UCSD-AML1 (cell line): ENCODE measurements around the gene TPM1.

Experiments used
- DNase-seq: peaks from one replicate; lab custom pipeline; 2025; ENCODE audit not compliant: unreplicated experiment; lab: John Stamatoyannopoulos, UW

TPM1 gene

DNA sequence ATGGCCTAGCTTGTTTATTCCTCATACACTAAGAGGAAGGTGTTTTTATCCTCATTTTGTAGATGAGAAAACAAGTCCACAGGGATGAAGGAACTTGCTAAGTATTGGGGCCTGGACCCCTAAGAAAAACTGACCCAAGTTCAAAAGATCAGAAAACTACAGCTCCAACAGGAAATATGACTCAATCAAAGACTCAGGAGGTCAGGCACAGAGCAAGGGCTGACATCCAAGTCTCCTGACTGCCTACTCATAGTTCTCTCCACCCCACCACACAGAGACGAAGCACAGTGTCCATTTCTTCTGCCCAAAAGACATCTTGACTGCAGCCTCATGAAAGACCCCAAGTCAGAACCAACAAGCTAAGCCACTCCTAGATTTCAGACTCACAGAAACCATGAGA lies 26.9 kb upstream of the TPM1 start:
- no peak for DNase-seq

DNA sequence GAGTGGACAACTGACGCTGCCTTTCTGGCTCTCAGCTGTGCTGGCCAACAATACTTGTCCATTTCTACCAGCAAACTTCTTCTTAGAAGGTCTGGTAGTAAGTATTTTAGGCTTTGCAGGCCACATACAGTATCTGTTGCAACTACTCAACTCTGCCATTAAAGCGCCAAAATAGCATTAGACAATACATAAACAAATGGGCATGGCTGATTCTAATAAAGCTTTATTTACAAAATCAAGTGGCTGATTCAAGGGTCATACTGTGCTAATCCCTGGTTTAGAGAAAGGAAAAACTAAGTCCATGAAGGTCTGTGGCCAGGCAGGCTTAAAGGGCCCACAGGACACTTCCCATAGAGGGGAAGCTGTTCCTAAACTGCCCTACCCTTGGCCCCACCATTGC lies 26.3 kb upstream of the TPM1 start:
- DNase-seq = no peak

DNA sequence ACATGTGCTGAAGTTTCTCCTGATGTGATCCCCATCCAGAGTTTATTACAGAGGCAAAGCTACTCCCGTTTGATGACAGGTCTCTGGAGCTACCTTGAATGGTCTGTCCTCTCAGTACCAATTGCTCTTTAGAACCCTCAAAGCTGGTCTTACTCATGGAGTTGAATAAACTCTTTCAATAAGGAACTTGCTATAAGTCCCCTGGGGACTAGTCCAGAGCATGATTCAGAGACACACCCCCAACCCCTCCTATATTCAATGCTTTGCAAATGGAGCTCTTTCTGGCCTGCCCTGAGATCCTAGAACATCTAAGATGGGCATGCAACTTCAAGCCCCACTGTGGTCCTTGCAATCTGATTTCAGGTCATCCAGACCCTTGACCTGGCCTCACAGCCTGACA lies 23.9 kb upstream of the TPM1 start:
- no peak for DNase-seq

DNA sequence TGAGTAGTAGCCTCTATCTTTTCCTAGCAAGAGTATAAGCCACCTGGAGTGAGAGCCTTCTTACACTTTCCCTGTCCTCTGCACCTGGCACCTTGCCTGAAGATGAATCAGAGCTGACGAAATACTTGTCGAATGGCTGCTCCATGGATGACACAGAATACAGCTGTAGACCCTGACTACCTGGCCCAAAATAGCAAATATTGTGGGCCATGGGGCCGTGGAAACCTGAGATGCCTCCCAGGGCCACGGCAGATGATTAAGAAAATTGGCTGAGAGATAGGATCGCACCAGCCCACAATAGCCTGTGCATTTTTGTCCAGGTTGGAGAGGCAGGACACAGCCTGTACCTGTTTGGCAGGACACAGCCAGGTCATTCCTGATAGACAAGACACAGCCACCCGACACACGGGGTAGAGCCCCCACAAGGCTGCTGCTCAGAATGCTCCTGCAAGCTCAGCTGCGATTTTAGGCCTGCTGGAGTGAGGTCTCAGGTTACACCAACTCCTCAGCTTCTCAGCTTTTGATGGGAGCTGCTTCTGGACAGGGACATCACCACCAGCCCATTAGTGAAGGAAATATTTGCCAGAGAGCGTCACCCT lies 22.9 kb upstream of the TPM1 start:
- DNase-seq = no peak

DNA sequence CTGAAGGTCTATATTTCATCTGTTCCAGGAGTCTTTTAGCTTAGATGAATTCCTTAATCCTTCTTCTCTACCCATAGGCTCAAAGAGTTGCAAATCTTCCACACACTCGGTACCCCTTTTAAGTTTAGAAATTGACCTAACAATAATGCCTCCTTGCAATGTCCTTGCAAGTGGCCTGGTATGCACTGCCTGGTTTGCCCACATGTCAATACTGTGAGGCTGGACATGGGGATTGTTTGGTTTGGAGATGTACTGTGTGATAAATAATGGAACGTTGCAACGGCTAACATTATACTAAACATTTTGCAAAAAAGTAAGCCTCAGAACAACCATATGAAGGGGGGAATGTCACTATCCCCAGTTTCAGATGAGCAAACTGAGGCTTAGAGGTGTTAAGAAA lies 22.4 kb upstream of the TPM1 start:
- no peak for DNase-seq

DNA sequence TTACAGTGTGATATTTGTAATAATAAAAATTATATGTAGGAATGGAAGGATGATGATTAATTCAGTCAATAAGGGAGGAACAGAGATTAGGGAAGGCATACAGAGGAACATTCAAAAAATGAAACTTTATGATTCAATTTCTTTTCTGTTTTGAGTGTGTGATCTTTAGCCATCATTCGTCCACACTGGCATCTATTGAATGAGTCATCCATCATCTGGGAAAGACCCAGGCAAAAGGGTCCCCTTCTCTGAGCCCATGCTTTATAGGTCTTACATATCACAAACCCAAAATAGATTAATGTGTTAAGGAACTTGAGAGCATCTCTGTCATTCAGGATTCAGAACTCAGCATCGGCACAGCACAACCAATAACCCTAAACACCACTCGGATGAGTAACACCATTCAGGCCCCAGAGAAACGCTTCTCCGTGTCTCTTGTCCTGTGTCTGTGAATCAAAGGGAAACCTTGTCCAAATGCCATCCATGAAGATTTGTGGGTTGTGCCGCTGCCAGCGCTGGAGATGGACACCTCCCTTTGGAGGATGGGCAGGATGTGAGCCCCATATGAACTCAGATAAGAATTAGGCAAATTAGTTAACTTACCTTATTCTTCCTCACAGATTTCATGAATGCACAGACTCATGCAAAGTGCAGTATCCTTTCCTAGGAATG lies 21.7 kb upstream of the TPM1 start:
- no peak for DNase-seq

DNA sequence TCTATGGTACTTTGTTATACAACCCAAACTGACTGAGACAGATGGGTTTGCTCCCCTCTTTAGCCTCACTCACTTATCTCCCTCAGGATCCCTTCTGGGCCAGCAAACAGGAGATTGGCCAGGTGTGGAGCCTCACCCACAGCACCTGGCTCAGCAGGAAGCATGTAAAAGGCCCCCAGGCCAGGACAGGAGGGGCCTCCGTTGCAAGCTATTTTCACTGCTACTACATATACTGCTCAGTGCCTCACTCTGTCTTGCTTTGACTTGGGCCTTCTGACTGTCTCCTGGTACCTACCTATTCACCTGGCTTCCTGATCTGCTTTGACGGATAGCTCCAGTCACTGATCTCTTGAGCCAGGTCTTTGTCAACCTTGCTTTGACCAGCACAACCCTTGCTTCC lies 20.4 kb upstream of the TPM1 start:
- no peak for DNase-seq

DNA sequence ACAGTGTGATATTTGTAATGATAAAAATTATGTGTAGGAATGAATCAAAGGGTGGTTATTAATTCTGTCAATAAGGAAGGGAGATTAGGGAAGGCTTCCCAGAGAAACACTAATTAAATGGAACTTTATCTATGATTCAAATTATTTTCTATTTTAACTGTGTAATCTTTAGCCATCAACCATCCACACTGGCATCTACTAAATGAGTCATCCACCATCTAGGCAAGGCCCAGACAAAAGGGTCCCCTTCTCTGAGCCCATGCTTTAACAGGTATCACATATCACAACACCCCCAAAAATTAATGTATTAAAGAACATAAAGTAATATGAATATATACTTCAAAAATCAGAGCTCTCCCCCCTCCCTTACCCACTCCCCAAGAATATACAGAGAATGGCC lies 19.9 kb upstream of the TPM1 start:
- DNase-seq = no peak

DNA sequence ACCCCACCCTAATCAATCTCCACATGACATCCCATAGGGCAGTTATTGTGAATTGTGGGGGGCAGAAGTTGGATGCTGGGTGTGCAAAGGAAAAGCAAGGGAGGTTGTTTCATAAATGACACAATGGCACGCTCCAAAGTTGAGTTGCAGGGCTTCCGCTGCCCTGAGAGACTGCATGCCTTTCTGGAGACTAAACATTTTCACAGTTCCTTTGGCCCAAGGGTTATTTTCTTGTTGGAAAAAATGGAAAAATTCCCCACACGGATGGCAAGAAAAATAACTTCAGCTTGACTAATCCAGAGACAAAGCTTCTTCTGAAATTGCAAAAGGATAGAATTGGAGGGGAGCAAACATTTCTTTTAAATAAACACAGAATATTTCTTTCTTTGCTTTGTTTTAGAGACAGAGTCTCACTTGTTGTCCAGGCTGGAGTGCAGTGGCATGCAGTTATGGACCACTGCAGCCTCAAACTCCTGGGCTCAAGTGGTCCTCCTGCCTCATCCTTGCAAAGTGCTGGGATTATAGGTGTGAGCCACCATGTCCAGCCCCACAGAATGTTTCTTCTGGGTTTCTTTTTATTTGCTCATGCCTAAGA lies 19.1 kb upstream of the TPM1 start:
- no peak for DNase-seq

DNA sequence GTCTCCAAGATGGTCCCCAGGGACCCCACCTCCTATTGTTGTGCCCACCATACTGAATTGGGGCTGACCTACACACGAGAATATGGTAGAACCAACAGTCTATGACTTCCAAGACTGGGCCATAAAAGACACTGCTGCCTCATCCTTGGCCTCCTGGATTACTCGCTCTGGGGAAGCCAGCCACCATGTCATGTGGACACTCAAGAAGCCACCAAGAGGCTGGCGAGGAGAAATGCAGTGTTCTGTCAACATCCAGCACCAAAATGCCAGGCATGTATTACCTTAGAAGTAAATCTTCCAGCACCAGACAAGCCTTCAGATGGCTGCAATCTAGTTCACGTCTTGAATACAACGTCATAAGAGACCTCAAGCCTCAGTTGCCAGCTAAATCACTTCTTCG lies 17.1 kb upstream of the TPM1 start:
- no peak for DNase-seq

DNA sequence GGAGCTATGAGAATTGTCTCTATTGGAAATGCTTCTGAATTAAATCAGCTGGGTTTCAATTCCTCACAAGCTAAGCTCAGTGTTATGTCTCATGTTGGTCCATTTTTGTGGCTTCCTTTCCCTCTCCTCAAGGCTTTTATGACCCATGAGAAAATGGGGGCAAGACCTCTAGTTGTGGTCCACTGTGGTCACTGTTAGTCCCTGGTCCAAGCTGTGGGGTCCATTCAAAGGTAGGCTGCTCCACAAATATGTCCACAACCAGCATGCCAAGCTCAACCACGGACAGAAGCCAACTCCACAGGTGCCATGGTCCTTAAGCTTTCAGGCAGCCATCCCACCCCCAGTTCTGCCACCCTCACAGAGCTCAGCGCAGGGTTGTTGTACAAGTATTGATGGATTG lies 14.9 kb upstream of the TPM1 start:
- DNase-seq = no peak

DNA sequence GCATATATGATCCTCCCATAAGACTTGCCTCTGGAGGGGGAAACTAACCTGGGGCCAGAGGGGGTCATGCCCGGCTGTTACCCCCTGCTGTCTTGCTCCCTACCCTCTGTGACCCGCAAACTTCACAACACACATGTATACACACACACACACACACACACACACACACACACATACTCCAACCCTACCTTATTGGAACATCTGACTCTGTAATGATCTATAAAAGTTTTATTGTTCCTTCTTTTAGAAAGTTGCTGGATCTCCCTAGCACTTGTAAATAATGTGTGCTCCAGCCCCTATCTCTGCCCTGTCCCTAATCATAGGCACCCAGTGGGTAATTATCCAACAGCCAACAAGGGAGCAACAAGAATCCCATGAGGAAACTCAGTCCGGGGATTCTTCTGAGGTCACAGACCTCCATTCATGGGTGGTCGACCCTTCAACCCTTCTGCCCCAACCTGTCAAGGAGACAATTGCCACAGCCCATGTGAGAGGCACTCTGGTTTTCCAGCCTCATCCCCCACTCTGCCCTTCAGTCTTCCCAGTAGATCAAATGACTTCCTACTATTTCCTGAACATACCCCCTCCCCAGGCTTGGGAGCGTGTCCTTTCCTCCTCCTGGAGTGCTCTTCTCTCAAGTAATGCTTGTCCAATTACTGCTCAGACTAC lies 14.0 kb upstream of the TPM1 start:
- no peak for DNase-seq

DNA sequence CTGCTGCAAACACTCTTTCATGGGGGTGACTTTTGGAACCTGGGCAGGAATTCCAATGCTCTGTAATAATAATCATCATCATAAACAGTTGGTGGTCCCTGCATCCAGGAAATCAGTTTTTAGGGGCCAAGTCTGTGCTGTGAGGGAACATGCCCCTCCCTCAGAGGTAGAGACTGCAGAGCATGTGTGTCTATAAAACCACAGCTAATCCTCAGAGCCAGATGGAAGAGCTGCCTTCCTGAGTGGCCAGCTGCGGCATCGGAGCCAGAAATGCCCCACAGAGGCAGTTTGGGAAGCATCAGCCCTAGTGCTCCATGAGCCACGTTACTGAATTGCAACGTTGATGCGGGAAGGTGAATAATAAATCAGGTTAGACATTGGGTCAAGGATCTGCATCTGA lies 12.9 kb upstream of the TPM1 start:
- no peak for DNase-seq

DNA sequence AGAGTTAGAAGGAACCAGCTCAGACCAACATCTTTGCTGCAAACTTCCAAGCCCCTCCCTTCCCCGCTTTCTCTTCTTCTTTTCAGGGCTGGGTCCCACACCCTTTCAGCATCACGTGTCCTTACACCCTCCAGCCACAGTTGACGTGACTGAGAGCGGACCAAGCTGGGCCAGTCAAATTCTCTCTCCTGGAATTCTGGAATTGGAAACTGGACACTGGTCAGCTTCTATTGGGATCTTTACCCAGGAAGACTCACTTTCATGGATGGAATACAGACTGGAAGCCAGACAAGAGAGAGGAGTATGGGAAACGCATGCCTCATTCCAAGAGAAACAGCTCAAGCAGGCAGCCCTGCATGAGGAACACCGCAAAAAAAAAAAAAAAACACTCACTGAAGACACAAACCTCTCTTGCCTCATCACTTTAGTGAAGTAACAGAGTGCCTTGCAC lies 12.4 kb upstream of the TPM1 start:
- DNase-seq = no peak

DNA sequence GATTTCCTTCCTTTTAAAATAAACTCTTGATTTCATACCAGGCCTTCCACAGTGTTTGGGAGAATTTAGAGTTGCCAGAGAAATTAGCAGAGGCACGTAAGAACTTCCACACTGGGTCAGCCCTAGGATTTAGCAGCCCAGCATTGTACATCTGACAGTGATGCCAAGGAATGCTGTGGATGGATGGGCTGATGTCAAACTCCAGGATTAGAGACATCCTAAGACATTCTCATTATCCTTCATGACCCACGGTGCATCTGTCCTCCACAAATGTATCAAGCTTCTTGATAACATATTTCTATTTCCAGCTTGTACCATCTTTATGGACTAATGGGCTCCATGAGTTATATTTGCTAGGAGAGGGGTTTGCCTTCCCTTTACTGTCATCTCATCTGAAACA lies 8.0 kb upstream of the TPM1 start:
- no peak for DNase-seq

DNA sequence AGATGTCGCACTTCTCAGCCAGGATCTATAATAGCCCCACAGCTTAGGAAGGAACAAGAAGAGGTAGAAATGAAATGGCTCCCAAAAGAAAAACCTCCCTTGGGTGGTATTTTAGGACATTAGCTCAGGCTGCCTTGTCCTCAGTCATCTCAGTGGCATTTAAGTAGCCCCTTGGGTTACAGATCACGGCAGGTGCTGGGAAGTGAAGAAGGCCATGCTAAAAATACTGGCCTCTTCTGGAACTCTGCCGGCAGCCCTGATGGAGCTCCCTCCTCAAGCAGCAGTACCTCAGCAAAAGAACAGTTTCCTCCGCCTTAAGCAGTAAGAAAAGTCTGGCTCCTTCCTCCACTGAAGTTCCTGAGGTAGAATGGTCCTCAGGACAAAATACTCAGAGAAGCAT lies 7.3 kb upstream of the TPM1 start:
- DNase-seq = no peak

DNA sequence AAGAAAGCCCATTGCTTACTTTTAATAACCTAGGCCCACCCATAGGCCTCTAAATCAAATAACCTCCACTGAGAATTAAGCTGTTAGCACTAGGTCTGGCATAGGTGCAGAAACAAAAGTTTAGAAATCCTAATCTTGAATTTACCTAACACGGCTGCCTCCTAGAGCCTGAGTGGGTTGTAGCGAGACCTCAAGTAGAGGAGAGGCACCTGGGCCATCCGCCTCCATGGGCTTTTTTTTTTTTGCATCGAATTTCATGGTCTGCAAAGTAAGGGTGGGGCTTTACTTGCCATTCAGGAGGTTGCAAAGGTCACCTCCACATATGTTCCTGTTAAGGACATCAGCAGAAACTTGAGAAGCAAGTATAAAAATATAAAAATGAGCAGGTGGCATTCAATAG lies 6.6 kb upstream of the TPM1 start:
- no peak for DNase-seq

DNA sequence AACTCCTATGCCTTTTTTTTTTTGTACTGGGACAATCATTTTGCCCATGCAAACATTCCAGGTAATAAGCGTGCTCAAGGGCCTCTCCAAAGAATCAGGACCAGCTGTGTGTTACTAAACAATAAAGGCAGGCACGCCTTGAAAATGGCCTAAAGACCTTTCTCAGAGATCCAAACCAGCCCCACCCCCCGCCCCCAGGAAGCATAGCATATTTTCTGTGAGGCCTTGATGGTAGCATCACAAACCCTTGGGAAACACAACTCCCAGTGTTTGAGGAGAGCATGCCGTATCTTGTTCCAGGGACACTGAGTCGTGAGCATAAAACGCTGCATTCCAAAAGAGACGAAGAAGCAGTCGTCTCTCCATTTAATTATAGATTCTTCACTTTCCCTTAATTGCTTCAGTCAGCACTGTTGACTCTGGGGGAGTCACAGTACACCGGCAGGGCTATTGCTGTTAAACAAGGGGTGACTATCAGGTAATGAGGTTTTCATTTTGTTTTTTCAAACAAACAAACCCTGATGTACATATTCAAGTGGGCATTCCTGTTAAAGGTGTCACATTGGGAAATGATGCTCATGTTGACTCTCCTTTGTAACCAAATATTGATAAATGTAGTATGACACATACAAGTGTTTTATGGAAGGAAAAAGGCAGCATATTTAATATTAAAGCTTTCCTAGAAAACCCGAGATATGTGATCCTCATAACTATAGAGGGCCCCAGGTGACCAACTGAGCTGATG lies 4.4 kb upstream of the TPM1 start:
- DNase-seq = no peak

DNA sequence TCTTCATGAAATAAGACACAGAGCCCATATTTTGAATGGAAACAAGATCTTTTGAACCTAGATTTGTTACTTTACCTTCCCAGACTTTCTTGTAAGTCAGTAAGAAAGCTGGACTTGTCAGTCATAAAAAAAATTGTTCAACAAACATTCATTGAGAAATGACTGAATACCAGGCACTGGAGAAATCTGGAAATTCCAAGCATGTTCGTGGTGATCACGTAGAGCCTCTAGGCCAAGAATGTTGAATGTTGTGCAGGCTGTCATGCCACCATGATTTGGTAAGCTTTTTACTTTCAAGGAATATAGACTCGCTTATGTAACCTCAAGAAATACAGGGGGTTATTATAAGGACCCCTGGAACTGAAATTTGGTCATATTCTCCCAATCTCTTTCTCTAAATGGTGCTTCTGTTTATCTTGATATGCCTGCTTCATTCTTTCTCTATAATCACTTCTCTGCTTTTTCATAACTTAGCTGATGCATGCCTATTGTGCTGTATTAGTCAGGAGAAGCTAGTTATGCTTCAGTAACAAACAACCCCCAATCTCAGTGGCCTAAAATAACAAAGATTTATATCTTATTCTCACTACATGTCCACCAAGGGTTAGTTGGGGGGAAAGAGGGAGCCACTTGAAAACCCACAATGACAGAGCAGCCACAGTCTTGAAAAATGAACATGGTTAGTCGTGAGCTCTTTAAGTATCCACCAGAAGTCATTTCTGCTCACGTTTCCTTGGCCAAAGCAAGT lies 3.4 kb upstream of the TPM1 start:
- DNase-seq = no peak

DNA sequence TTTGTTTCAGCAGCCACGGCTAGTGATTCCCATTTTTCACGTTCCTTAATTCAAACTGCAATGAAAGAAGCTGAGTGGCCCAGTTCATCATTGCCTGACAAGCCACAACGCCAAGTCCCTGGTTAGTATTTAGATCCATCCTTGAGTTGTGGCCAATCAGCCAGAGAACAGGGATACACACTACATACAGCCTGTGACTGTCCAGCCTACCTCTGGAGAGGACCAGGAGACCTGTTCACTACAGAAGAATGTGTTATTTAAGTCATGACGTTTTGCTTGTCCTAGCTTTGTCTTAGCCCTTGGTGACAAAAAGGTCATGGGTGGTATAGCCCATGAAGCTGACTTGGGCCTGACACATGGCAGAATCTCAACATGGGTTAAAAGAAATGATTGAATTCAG lies 2.7 kb upstream of the TPM1 start:
- no peak for DNase-seq

DNA sequence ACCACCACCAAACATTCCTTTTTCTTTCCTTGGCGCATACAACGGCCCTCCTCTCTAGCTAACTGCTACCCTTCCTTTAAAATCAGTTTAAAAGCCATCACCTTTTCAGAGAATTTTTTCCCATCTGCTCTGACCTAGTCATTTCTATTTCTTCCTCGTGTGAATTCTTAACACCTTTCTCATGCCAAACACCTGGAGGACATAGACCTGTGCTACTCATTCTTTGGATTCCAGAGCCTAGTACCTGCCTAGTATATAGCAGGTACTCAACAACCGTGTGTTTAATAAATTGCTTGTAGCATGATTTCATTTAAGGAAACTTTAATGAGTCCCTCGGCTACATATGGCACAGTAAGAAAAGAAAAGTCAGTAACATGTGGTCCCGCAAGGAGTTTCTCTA lies 2.0 kb upstream of the TPM1 start:
- DNase-seq = no peak
